ENCODE data around the gene CCDC7.
"Not testable (repeated sequence)": the region's sequence is repeated elsewhere in the genome, so short reads cannot be mapped to it uniquely, and the experiment has no call there.

Gene CCDC7

GRCh38 chr10:32909970-32910369 is 464.0 kb downstream of the CCDC7 start:
- not testable (repeated sequence) for H3K9me3 ChIP-seq (ENCODE audit: control insufficient read depth in 2 of 2, low read length in 2 of 2); H3K4me3 ChIP-seq (ENCODE audit: low read length in 2 of 2); H3K27ac ChIP-seq (ENCODE audit: low read depth in 2 of 2, low read length in 2 of 2); H3K4me1 ChIP-seq (ENCODE audit: control insufficient read depth in 2 of 2, insufficient read depth in 2 of 2, low read length in 2 of 2); H3K9ac ChIP-seq (ENCODE audit: low read depth in 1 of 2, low read length in 2 of 2); H3K27me3 ChIP-seq (ENCODE audit: control insufficient read depth in 2 of 2, insufficient read depth in 2 of 2, low read length in 2 of 2)
- peaks cover 48 to 60% of the 10 kb centered on the region in 2 donors for H3K36me3 ChIP-seq (ENCODE audit: control insufficient read depth in 2 of 2, insufficient read depth in 2 of 2, low read length in 2 of 2)

GRCh38 chr10:32911285-32912016 is 465.5 kb downstream of the CCDC7 start:
- H3K9ac ChIP-seq (ENCODE audit: low read depth in 1 of 2, low read length in 2 of 2): no peak overlapping the region
- H3K27me3 ChIP-seq (ENCODE audit: control insufficient read depth in 2 of 2, insufficient read depth in 2 of 2, low read length in 2 of 2): no peaks in the 10 kb centered on the region
- H3K27ac ChIP-seq (ENCODE audit: low read depth in 2 of 2, low read length in 2 of 2): no peak overlapping the region
- H3K4me3 ChIP-seq (ENCODE audit: low read length in 2 of 2): no peak overlapping the region
- H3K9me3 ChIP-seq (ENCODE audit: control insufficient read depth in 2 of 2, low read length in 2 of 2): no peaks in the 10 kb centered on the region
- peaks cover 39 to 49% of the 10 kb centered on the region in 2 donors for H3K36me3 ChIP-seq (ENCODE audit: control insufficient read depth in 2 of 2, insufficient read depth in 2 of 2, low read length in 2 of 2)
- no peaks in the 10 kb centered on the region for H3K4me1 ChIP-seq (ENCODE audit: control insufficient read depth in 2 of 2, insufficient read depth in 2 of 2, low read length in 2 of 2)

GRCh38 chr10:32917817-32918216 is 471.9 kb downstream of the CCDC7 start:
- H3K36me3 ChIP-seq (ENCODE audit: control insufficient read depth in 2 of 2, insufficient read depth in 2 of 2, low read length in 2 of 2): peaks cover 24 to 37% of the 10 kb centered on the region in 2 donors
- H3K27me3 ChIP-seq (ENCODE audit: control insufficient read depth in 2 of 2, insufficient read depth in 2 of 2, low read length in 2 of 2); H3K27ac ChIP-seq (ENCODE audit: low read depth in 2 of 2, low read length in 2 of 2); H3K4me3 ChIP-seq (ENCODE audit: low read length in 2 of 2); H3K9ac ChIP-seq (ENCODE audit: low read depth in 1 of 2, low read length in 2 of 2); H3K4me1 ChIP-seq (ENCODE audit: control insufficient read depth in 2 of 2, insufficient read depth in 2 of 2, low read length in 2 of 2); H3K9me3 ChIP-seq (ENCODE audit: control insufficient read depth in 2 of 2, low read length in 2 of 2): not testable (repeated sequence)

GRCh38 chr10:32922170-32922569 is 476.2 kb downstream of the CCDC7 start:
- Histone ChIP-seq H3K9ac (ENCODE audit: low read depth in 1 of 2, low read length in 2 of 2) (no peak overlapping the region), H3K9me3 (ENCODE audit: control insufficient read depth in 2 of 2, low read length in 2 of 2) (no peaks in the 10 kb centered on the region), H3K36me3 (ENCODE audit: control insufficient read depth in 2 of 2, insufficient read depth in 2 of 2, low read length in 2 of 2) (peaks cover 61 to 69% of the 10 kb centered on the region in 2 donors), H3K4me1 (ENCODE audit: control insufficient read depth in 2 of 2, insufficient read depth in 2 of 2, low read length in 2 of 2) (no peaks in the 10 kb centered on the region), H3K4me3 (ENCODE audit: low read length in 2 of 2) (no peak overlapping the region), H3K27ac (ENCODE audit: low read depth in 2 of 2, low read length in 2 of 2) (no peak overlapping the region), H3K27me3 (ENCODE audit: control insufficient read depth in 2 of 2, insufficient read depth in 2 of 2, low read length in 2 of 2) (no peaks in the 10 kb centered on the region)

- Histone ChIP-seq H3K27ac (ENCODE audit: low read depth in 2 of 2, low read length in 2 of 2) (no peak overlapping the region), H3K4me3 (ENCODE audit: low read length in 2 of 2) (no peak overlapping the region), H3K36me3 (ENCODE audit: control insufficient read depth in 2 of 2, insufficient read depth in 2 of 2, low read length in 2 of 2) (peaks cover 70 to 75% of the 10 kb centered on the region in 2 donors), H3K9ac (ENCODE audit: low read depth in 1 of 2, low read length in 2 of 2) (no peak overlapping the region), H3K4me1 (ENCODE audit: control insufficient read depth in 2 of 2, insufficient read depth in 2 of 2, low read length in 2 of 2) (no peaks in the 10 kb centered on the region), H3K9me3 (ENCODE audit: control insufficient read depth in 2 of 2, low read length in 2 of 2) (no peaks in the 10 kb centered on the region), H3K27me3 (ENCODE audit: control insufficient read depth in 2 of 2, insufficient read depth in 2 of 2, low read length in 2 of 2) (no peaks in the 10 kb centered on the region)
Measured at GRCh38 chr10:32923134-32923533, 477.2 kb downstream of the CCDC7 start.

- H3K27ac ChIP-seq (ENCODE audit: low read depth in 2 of 2, low read length in 2 of 2): no peak overlapping the region
- no peaks in the 10 kb centered on the region for H3K9me3 ChIP-seq (ENCODE audit: control insufficient read depth in 2 of 2, low read length in 2 of 2)
- no peak overlapping the region for H3K9ac ChIP-seq (ENCODE audit: low read depth in 1 of 2, low read length in 2 of 2)
- H3K4me3 ChIP-seq (ENCODE audit: low read length in 2 of 2): no peak overlapping the region
- H3K36me3 ChIP-seq (ENCODE audit: control insufficient read depth in 2 of 2, insufficient read depth in 2 of 2, low read length in 2 of 2): peaks cover 69 to 75% of the 10 kb centered on the region in 2 donors
- H3K27me3 ChIP-seq (ENCODE audit: control insufficient read depth in 2 of 2, insufficient read depth in 2 of 2, low read length in 2 of 2): no peaks in the 10 kb centered on the region
- H3K4me1 ChIP-seq (ENCODE audit: control insufficient read depth in 2 of 2, insufficient read depth in 2 of 2, low read length in 2 of 2): no peaks in the 10 kb centered on the region
Measured at GRCh38 chr10:32923849-32924248, 477.9 kb downstream of the CCDC7 start.
